Epithelial cell of prostate (primary cell): ENCODE results near the gene DGAT2.

Source experiments
- DNase-seq: peaks from one replicate; pipeline ENCODE4 v3.0.0-alpha.2; 2011; ENCODE audit warnings: low read depth, low spot score
- H3K27ac ChIP-seq: fragments of 450-650 bp; 2 replicates; pipeline ENCODE4 v1.5.1; 2017; ENCODE audit warnings: mild to moderate bottlenecking

Gene DGAT2

DNA sequence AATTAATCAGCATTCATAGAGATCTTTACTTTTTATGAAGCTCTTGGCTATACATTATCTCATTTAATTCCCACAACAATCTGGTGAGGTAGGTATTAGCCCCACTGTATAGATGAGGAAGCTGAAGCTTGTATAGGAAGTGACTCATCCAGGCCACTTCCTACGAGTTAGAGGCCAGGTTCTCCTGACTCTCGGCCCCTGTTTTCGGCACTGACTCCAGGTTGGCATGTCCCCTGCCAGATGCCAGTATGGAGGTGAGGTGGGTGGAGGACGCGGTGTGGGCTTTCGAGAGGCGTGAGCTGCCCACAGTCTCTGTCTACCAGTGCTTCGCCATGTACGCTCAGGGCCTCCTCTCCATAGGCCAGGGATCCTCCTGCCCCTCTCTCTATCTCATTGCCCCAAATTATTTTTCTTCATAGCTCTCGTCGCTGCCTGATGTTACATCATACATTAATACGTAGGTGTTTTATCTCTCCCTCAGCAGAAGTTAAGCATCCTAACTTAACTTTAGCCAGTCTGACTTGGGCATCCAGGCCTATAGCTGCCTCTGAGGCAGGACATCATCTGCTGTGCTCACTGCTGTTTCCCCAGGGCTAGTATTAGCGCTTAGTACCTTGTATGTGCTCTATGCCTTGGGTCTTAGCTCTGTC is 9.0 kb downstream of the DGAT2 start:
- no peak overlapping the region for H3K27ac ChIP-seq
- no peak for DNase-seq

DNA sequence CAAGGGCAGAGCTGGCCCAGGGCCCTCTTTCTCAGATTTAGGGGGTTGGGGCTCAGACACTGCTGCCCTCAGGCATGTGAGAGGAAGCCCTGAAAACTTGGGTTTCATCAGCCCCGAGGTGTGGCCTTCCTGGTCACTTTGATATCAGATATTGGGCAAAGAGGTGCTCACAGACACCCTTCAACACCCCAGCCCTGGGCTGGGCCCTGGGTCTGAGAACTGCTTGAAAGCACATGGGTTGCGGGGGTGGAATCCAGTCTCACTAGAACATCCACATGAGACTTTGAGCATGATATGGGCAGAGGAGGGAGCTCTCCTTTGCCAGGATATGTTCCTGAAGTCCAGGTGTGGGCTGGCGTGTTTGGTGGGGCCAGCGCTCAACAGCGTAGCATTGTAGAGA is 10.4 kb downstream of the DGAT2 start:
- DNase-seq, result no peak
- no peak overlapping the region for H3K27ac ChIP-seq

DNA sequence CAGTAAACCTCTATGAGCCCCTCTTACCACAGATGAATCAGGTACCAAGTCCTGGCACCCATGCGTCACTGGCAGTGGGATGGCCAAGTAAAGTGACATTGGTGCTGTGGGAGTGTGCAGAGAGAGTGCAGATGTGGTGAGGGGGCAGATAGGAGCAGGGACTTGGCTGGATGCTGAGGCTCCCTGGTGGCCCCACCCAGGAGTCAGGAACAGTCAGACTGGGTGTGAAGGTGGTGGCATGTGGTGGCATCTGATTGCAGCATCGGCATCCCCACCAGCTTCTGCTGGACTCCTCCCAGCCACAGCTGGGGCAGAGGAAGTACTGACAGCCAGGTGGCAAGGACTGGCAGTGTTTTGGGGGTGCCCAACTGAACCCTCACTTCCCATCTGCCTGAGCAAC is 11.4 kb downstream of the DGAT2 start:
- no peak for DNase-seq
- H3K27ac ChIP-seq, result no peak overlapping the region

DNA sequence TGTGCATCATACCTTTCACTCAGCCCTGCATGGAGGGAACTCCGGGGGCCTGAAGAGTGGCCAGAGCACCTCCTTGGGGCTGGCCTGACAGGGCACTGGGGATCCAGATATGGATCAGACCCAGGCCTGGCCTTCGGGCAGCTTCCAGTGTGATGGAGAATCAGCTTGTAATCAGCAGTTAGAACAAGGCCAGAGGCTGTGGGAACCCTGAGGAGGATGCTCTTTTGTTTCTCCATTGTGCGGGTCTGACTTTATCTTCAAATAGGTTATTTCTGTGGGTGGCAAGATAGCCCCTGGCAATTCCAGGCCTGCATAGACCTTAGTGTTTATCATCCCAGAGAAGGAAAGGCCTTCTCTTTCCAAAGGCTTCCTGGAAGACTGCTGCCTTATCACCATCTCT is 12.3 kb downstream of the DGAT2 start:
- DNase-seq, result no peak
- no peak overlapping the region for H3K27ac ChIP-seq

DNA sequence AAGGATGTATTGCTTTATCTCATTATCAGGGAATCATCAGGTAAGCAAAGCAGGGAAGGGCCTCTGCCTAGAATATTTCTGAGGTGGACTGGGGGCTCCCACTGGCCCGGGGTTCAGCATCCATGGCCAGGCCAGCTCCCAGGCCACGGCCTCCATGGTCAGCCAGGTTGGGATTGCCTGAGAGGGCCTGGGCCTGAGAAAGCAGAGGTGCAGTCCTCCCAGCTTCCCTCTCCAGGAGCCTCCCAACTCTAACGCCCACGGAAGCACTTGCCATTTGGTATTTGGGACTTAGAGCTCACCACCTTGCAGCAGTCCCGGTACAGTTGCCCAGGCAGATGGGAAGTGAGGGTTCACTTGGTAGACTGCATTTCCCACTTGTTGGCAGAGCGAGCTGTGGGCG is 12.7 kb downstream of the DGAT2 start:
- no peak for DNase-seq
- H3K27ac ChIP-seq, result no peak overlapping the region

DNA sequence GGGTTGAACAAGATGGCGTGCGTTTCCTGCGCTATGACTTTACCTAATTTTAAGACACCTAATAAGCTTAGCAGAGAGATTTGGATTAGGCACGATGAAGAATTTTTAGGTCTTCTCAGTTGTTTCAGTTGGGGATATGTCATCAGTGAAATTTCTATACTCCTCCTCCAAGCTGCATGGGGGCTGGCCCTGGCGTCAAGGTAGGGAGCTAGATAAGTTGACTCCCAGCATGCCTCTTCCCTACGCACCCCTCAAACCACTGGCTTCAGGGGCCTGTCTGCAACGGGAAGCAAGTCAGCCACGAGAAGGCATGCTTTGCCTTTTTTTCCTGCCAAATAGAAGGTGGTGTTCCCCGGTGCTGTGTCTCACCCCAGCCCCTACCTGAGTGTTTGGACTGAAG is 13.3 kb downstream of the DGAT2 start:
- H3K27ac ChIP-seq, result no peak overlapping the region
- no peak for DNase-seq

DNA sequence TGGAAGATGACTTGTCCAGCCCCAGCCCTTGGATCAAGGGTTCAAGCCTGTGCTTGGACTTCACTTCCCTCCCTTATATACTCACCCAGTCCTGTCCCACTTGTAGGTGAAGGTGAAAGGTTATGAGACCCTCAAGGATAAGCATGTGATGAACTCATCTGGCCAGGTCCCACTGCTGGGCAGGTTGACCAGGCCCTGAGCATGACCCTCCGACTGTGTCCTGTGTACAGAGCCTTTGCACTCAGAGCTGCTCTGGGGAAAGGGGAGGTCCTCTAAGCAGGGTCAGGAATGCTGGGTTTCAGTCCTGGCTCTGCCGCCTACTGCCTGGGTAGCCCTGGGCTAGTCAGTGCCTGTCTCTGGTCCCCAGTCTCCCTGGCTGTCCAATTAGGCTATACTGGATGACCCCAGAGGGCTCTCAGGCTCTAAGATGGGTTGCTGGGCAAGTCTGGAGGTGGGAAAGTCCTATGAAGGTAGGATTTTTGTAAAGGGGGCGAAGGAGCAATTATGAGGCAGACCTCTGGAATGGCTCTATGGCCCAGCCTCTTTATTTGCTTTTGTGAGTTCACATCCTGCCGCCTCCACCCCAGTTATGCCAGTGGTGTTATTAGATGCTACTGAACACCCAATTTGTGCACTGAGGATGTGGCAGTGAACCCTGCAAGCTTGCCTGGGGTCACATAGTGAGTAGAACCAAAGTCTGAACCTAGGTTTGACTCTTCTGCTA is 14.1 kb downstream of the DGAT2 start:
- H3K27ac ChIP-seq, result peak overlapping the region; percentile 50
- no peak for DNase-seq

DNA sequence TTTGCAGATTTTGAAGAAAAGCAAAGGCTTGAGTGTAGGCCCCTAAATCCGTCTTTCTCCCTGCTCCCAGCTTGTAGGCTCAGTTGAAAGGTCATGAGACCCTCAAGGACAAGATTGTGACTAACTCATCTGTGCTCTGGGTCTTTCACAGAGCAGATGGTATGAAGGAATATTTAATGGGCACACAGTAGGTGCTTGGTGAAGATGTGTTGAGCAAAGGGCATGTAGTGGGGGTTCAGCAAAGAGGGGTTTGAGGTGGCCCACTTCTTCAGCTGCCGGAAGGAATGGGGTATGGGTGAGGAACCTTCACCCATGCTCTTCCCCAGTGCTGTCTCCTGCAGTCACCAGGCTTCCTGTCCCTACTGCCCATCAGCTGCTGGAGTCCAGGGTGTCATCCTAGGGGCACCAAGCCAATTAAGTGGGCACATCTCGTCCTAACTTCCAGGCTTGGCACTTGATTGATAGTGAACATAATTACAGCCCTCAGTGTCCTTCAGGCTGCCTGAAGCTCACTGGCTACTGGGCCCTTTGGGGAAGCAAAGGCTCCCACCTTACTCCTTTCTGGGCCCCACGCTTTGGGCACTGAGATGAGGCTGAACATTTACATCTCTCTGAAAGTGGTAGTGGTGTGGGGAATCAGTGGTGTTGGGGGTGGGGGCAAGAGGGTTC is 15.0 kb downstream of the DGAT2 start:
- DNase-seq, result no peak
- peak overlapping the region; percentile 50 for H3K27ac ChIP-seq

DNA sequence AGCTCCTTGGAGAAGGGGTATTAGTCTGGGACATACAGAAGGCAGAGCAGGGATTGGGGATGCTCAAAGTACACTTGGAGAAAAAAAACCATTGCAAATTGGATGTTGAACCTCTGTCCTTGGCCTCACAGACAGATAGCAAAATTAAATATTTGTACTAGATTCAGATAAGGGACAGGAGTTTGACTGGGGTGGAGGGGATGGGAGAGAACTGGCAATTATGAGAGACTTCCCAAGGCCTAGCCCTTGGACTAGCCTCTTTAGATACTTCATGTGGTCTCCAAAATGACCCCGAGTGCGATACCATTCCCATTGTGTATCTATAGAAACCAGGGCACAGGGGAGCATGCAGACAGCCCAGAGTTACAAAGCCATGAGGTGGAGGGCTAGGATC is 15.5 kb downstream of the DGAT2 start:
- H3K27ac ChIP-seq, result no peak overlapping the region
- no peak for DNase-seq

DNA sequence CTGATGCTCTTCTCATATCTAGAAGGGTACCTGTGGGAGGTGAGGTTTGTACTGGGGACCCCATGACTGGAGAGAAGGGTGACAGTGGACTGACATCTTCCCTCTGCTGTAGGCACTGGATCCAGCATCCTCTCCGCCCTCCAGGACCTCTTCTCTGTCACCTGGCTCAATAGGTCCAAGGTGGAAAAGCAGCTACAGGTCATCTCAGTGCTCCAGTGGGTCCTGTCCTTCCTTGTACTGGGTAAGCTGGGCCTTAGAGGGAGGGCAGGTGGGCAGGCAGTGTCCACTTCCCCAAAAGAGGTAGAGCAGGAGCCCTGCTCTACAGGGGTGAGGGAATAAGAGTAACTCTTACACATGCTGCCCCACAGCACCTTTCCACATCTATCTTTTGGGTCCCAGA is 15.9 kb downstream of the DGAT2 start:
- H3K27ac ChIP-seq, result no peak overlapping the region
- no peak for DNase-seq

DNA sequence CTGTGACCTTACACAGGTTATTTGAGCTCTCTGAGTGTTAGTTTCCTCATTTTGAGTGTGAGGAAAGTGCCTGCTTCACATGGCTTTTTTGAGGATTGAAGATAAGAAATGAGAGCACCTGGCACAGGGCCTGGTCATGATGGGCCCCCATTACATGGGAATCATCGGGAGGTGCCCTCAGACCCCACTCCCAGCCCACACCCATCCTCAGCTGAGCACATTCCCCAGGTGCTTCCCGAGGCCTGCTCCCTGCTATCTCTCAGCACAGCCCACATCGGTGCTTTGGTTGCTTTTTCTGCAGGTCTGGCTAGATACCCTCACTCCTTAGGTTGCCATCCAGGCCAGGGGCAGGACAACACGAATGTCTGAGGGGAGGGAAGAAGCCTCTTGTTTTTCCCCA is 16.6 kb downstream of the DGAT2 start:
- DNase-seq, result no peak
- H3K27ac ChIP-seq, result no peak overlapping the region

DNA sequence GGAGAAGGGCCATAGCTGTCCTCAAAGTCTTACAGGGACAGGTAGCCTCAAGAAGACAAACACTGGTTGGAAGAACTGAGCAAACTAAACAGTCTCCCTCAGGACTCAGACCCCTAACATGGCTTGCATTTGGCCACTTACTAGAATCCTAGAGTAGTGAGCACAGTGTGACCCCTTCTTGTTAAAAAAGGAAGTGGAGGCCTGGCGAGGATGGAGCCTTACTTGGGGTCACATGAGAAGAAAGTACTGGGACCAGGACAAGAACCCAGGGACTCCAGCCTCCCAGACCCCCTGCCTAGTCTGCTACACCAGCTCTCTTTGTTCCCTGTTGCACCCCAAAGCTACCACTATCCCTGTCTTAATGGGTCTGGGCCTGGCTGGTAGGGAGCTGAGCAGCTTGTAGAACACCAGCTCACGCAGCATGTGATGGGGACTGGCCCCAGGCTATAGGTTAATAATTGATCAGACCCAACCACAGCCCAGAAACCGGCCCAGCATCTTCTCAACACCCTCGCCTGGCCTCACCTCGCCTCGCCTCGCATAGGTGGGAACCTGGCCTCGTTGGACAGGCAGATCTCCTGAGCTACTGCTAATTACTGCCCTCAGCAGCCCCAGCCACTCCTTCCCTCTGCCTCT is 17.6 kb downstream of the DGAT2 start:
- DNase-seq, result no peak
- H3K27ac ChIP-seq, result no peak overlapping the region

DNA sequence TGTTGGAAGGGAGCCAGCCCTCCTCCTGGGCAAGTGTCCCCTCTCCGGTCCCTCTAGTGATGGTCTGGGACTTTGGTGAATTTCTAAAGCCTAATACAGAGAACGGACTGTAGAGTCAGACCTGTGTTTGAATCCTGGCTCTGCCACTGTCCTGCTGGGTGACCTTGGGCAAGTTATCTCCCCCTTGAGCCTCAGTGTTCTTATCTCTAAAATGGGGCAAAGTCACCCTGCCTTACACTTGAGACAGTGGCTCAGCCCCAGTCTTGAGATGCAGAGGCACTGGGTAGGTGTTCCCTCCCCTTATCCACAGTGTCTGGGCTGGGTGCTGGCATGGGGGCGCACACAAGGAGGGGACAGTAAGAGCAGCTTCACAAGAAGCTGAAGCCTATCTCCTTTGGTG is 20.9 kb downstream of the DGAT2 start:
- no peak overlapping the region for H3K27ac ChIP-seq
- DNase-seq, result no peak

DNA sequence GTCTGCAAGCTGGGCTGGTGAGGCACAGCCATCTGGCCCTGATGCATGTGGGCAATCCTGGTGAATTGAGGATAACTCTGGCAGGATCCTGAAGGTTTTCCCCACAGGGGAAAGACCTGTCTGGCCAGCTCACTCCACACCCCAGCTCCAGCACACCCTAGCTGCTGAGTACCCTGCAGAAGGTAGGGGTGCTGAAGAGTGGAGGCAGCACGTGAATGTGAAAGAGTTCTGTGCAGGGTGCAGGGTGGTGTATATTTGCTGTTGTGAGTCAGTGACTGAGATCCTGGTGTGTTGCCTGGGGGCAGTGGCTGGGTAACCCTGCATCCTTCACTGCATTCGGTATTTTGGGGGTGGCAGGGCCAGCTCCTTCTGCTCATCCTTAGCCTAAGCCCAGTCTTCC is 22.4 kb downstream of the DGAT2 start:
- no peak overlapping the region for H3K27ac ChIP-seq
- peak; percentile 37 for DNase-seq

DNA sequence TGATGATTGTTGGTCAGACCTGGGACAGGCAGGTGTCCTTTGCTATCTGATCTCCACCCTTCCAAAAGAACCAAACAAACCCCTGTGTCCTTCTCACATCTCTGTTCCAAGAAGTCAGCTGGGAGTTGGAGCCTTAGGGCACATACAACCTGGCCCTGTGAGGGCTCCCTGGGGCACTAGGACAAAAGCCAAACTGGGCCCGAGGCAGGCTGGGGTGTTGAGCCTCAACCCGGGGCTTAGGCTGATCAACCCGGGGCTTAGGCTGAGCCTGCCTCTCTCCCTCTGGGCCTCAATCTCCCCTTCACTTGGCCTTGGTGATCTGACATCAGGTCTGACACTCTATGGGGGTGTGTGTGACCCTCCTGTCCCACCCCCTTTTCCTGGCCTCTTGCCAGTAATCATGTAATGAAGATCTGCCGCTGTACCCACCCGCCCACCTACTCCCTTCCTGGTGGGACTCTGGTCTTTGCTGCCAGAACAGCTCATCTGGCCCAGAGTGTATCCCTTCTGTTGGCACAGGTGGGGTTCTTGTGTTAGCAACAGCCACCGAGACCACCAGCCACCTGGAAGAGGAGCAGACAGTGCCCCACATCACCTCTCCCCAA is 23.7 kb downstream of the DGAT2 start:
- no peak overlapping the region for H3K27ac ChIP-seq

DNA sequence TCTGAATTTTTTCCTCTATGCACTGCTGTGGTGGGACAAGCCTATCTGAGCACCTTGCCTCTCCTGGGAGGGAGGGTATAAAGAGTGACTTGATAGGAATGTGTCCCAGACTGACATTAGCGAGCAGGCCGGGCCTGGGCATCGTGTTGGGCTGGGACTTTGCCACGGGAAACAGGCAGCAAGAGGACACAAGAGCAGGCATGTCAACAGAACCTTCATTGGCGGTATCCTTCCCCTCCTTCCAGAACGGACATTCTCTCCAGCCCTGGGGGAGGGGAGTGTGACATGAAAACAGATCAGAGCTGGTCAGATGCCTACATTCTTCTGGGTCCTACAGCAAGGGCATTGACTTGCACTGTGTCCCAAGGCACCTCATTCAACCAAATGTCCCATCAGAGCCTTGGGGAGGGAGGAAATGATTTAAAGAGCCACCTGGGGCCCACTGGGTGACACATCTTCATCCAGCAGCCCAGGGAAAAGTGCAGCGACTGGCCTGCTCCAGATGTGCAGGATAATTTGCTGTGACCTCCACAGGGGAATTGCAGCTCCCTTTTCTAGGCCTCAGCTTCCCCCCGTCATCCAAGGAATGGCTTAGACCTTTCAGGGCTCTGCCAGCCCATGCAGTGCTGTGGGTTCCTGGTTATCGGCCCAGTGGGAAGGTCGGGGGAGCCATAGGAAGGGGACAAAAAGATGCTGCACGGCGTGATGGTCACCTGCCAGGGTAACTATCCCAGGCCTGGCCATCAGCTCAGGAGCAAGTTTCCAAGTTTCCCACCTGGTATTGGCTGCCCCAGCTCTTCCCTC is 24.6 kb downstream of the DGAT2 start:
- no peak overlapping the region for H3K27ac ChIP-seq
- no peak for DNase-seq

More for the DNA sequence above, 23.7 kb downstream of the DGAT2 start:
- DNase-seq, result no peak

DNA sequence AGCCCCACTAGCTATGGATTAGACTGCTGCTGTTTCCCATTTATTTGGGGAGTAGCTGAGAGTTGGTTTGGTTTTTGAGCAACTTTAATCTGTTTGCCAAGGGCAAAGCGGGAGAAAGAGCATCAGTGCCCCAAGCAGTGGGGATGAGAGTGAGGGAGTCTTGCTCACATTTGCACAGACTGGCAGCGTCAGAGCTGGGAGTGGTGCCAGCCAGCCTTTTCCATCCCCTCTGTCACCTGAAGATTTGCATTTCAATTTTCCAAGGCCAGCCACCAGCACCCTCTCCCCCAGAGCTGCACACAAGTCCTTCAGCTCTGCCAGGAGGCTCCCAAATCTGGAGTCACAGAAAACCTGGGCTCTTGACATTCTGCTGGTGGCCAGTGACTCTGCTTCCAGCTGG is 25.4 kb downstream of the DGAT2 start:
- DNase-seq, result no peak
- no peak overlapping the region for H3K27ac ChIP-seq

DNA sequence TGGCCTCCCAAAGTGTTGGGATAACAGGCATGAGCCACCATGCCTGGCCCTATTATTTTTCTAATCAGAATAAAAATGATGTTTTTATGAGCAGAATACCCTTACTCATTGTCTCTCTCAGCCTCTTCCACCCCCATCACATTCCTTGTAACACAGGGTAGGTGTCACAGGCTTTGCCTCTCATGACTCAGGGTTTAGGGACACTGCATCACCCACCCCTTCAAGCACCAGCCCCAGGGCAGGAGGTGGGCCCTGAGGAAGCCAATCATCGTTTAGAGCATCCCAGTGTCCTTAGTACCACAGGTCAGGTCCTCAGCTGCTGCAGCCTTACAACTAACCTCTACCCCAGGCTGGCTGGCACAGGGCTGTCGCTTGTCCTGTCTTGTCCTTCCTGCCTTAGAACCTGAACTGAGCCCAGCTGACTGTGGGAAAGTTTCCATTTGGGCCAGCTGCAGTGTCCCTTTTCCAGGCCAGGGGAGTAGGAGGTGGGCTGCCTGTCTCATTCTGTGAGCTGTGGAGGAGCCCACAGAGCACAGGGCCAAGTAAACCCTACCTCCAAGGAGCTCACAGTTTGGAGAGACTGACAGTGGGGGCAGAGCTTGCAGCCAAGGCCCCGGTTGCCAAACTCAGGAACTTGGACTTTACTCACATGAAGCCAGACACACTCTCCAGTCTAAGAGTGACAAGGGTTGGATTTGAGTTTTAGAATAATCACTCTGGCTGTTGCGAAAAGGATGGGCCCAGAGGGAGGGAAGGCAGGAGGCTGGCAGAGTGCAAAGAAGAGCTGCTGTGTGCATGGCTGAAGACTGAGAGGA is 26.9 kb downstream of the DGAT2 start:
- DNase-seq, result no peak
- no peak overlapping the region for H3K27ac ChIP-seq

DNA sequence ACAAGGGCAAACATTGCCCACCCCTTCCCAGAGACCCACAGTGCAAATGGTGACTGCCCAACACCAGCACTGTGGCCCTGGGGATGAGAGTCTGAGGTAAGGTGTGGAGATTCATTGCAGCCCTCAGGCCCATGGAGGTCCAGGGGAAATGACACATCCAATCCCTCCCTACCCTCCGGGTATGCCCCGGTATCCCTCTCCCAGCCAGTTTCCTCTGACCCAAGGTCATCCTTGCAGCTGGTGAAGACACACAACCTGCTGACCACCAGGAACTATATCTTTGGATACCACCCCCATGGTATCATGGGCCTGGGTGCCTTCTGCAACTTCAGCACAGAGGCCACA is 27.5 kb downstream of the DGAT2 start:
- H3K27ac ChIP-seq, result no peak overlapping the region
- no peak for DNase-seq
